Measurements from ENCODE around the gene EGFLAM.
"Not testable (repeated sequence)": the region's sequence is repeated elsewhere in the genome, so short reads cannot be mapped to it uniquely, and the experiment has no call there.

Gene EGFLAM

GRCh38 chr5:38376404-38376803 is 118.0 kb downstream of the EGFLAM start:
- no peak for DNase-seq (ENCODE audit: low spot score)

GRCh38 chr5:38378579-38378978 is 120.2 kb downstream of the EGFLAM start:
- DNase-seq (ENCODE audit: low spot score): no peak

- no peak for DNase-seq (ENCODE audit: low spot score)
These were observed 121.1 kb downstream of the EGFLAM start for GRCh38 chr5:38379350-38379937.

GRCh38 chr5:38380537-38380936 is 122.2 kb downstream of the EGFLAM start:
- no peak for DNase-seq (ENCODE audit: low spot score)

GRCh38 chr5:38381361-38381760 is 123.0 kb downstream of the EGFLAM start:
- DNase-seq (ENCODE audit: low spot score): no peak

DNA sequence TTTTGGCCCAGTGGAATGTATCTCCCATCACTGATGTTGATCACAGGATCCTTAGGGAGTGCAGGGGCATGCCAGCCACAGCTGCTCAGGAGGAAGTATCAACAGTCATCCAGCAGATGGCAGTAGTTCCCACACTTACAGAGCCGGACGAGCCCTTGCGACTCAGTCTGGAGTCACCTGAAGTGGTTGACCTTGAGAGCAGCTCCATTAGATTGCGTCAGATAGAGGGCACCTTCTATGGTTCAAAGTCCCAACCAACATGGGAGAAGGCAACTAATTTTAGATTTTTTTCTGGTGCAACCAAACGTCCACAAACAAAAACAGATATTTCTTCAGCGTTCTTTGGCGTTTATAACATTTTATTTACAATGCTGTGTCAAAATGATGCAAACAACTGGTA is 124.5 kb downstream of the EGFLAM start:
- peak; percentile 56 for DNase-seq (ENCODE audit: low spot score)

DNA sequence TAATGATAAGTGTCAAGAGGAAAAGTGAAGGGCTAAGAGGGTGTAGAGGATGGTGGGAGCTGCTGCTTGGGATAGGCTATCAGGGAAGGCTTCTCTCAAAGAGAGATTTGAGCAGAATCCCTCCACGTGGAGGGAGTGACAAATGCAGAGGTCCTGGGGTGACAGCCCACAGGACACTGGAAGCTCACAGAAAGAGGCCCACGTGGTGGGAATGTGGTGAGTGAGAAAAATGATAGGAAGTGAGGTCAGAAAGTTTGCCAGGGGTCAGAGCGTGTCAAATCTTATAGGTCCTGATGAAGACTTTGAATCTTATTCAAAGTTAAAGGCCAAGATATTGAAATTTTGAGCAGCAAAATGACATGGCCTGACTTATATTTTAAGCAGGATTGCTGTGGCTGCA is 125.3 kb downstream of the EGFLAM start:
- no peak for DNase-seq (ENCODE audit: low spot score)

GRCh38 chr5:38384396-38384795 is 126.0 kb downstream of the EGFLAM start:
- no peak for DNase-seq (ENCODE audit: low spot score)

DNA sequence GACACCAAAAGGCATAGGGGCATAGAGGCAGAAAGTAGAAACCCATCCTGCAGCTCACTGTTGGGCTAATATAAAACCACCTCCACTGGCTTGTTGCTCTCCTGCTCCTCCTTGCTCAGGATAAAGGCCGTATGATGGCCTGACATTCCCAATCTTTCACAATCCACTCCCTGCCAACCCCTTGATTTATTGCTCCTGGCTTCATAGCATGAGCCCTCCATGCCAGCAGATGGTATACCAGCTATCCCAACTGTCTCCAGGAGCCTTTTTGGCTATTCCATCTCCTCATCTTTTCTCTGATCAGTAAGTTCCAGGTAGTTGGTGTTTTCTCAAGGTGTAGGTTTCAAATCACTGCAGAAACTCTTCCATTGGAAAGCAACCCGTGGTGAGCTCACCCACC is 128.8 kb downstream of the EGFLAM start:
- DNase-seq (ENCODE audit: low spot score): no peak

GRCh38 chr5:38393636-38394035 is 135.3 kb downstream of the EGFLAM start:
- no peak for DNase-seq (ENCODE audit: low spot score)

DNA sequence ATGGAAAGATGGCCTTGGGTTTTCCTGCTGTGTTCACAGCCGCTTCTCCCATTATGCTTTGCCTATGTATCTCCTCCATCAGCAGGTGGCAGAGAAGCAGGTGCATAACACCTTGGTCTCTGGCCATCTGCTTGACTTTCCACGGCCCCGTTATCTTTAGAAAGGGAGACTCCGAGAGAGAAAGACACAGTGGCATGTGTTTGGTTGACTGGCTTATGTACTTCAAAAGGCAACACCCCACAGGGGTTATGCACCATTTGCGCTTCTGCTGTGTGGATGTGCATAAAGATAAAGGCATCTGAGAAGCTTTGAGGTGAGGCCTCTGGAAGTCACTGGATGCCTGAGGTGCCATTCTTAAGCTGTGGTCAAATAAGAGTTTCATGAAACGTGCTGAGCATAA is 138.4 kb downstream of the EGFLAM start:
- no peak for DNase-seq (ENCODE audit: low spot score)

DNA sequence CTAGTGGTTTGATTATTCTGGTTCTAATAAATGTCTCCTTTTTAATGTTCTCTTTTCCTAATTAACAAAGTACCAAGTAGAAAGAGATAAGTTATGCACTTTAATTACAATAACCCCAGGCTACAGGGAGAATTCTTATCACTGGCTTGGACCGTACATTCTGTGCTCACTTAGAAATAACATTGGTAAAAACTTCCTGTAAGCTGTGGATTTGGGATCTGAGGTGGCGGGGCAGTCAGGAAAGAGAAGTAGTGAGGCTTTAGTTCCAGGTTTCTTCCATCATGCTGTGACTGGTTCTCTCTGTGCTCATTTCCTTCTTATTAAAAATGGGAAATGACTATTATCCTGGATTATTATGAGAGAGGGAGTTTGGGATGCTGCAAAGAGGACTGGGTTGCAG is 142.0 kb downstream of the EGFLAM start:
- DNase-seq (ENCODE audit: low spot score): no peak

GRCh38 chr5:38401145-38401544 is 142.8 kb downstream of the EGFLAM start:
- no peak for DNase-seq (ENCODE audit: low spot score)

DNA sequence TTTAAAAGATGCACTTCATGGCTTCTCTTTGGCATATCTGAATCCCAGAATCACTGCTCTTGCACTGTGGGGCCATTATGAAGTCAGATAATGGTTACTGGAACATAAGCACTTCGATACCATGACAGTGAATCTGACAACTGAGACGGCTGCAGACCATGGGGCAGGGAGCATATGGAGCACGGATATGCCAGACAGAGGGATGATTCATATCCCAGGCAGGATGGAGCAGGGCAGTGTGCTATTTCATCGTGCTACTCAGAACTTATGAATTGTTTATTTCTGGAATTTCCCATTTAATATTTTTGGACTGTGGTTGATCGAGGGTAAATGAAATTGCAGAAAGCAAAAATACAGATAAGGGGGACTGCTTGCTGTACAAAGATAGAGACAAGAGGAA is 145.0 kb downstream of the EGFLAM start:
- peak; percentile 47 for DNase-seq (ENCODE audit: low spot score)

DNA sequence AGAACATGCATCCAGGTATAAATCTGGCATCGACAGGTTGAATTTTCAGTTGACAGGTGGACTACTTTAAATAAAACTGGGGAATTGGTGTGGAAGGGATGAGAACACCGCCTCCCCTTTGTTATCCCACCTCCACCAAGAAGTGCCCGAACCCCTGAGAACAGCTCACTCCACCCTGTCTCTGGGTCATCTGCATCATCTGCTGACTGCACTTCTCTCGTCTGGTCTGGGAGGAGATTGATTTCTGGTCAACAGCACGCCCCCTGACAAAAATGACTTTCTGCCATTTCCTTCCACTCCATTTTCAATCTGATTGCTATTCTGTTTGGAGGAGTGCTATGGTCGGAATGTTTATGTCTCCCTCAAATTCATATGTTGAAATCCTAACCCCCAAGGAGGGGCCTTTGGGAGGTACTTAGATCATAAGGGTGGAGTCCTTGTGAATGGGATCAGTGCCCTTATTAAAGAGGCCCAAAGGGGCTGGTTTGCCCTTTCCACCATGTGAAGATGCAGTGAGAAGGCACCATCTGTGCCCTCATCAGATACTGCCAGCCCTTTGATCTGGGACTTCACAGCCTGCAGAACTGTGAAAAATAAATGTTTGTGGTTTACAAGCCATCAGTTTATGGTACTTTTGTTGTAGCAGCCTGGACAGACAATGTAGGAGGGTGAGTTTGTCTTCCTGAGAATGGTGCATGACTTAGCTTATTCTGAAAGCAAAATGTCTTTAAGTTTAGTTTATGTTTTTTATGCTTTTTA is 145.7 kb downstream of the EGFLAM start:
- DNase-seq (ENCODE audit: low spot score): no peak

GRCh38 chr5:38404667-38405276 is 146.4 kb downstream of the EGFLAM start:
- no peak for DNase-seq (ENCODE audit: low spot score)

DNA sequence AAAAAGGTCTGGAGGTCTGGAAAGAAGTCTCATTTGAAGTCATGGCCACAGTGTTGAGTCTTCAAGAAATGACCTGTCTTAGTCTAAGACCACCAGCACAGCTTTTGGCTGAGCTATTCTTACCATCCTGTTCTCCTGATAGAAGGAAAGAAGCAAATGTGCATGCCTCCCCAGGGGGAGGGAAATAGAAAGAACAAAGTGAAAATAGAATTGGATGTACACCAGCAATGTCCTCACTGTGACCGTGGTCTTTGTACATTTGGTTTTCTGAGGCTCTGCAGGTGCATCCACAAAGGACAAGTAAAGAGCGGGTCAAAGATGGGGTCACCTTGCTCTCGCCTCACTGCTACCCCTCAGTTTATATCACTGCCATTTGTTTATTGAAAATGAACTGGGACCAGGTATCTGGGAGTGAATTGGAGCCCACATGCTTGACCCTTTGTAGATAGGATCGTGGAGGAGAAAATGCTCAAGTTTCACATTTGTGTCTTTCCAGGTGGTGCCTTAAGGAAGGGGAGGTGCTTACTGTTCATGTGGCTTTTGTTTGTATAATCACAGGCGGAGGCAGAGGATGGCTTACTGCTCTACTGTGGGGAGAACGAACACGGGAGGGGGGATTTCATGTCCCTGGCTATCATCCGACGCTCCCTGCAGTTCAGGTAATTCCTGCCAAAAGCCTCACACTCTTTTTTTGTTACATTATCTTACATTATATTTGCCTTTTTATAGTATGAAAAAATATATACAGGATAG is 150.3 kb downstream of the EGFLAM start:
- no peak for DNase-seq (ENCODE audit: low spot score)

- DNase-seq (ENCODE audit: low spot score): no peak
These were observed 152.1 kb downstream of the EGFLAM start for GRCh38 chr5:38410304-38410990.

DNA sequence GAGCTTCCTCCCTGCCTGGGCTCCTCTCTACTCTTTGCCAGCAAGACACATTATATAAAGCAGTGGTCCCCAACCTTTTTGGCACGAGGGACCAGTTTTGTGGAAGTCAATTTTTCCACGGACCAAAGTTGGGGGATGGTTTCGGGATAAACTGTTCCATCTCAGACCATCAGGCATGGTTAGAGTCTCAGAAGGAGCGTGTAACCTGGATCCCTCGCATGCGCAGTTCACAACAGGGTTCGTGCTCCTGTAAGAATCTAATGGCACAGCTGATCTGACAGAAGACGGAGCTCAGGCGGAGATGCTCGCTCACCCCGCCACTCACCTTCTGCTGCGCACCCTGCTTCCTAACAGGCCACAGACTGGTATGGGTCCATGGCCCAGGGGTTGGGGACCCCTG is 155.3 kb downstream of the EGFLAM start:
- no peak for DNase-seq (ENCODE audit: low spot score)

DNA sequence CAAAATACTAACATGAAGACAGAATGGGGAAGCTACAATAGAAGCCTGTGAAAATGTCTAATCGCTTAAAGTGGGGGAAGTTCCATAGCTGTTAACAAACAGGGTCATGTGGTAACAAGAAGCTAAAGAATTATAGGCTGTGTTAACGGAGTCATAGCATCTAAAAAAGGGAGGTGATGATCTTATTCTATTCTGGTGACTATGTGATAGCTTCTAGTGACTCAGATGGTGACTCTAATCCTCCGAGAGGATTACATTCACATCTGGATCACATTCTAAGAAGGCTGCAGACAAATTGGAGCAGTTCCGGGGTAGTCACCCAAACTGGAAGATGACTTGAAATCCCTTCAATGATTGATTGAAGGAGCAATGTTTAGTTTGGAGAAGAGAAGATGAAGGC is 156.0 kb downstream of the EGFLAM start:
- peak; percentile 40 for DNase-seq (ENCODE audit: low spot score)

GRCh38 chr5:38415772-38416171 is 157.4 kb downstream of the EGFLAM start:
- DNase-seq (ENCODE audit: low spot score): not testable (repeated sequence)

GRCh38 chr5:38417658-38418017 is 159.3 kb downstream of the EGFLAM start:
- no peak for DNase-seq (ENCODE audit: low spot score)
